GM19467 (cell line): Measurements from ENCODE around the gene SRGAP1.

Experiments
- ATAC-seq: cut with Tn5 transposase; IDR thresholded peaks from one replicate; pipeline ENCODE4 v1.9.1; 2021; ENCODE audit warnings: mild to moderate bottlenecking, moderate library complexity; ENCODE audit not compliant: unreplicated experiment

Gene SRGAP1

DNA sequence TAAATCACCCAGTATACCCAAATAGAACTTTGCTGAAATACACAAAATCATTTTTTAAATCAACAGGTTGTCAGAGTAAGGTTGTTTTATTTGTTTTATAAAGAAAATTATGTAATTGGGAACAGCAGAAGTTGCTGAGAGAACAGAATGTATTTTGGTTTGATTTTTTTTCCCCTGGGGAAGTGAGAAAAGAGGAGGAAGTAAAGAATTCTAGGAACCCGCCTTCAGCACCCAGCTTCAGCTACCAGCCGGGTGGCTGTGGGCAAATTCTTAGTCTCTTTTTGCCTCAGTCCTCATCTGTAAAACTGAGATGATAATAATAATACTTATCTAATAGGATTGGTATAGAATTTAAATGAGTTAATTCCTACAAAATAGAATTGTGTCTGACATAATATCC, 119.4 kb downstream of the SRGAP1 start:
- ATAC-seq = no peak

GRCh38 chr12:63964301-63964700, 119.8 kb downstream of the SRGAP1 start:
- ATAC-seq = no peak

DNA sequence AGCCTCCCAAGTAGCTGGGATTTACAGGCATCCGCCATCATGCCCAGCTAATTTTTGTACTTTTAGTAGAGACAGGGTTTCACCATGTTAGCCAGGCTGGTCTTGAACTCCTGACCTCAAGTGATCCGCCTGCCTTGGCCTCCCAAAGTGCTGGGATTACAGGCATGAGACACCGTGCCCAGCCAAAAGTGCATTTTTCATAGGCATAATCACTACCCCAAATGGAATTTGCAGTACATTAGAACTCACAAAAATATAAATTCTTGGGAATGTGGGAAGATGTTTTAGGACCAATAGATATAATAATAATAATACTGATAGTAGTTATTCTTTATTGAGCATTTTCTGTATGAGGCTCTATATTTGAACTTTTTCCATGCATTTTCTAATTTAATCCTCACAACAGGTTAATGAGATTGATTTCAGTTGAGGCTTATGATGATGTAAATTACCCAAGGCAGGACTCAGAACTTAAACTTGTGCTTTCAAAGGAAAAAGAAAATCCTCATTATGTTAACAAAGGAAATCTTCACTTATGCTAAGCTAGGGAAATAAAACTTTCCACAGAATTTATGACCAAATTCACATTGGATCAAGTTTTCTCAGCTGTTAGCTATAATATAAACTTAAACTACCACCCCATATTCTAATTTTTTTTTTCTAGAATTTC, 121.6 kb downstream of the SRGAP1 start:
- no peak for ATAC-seq

DNA sequence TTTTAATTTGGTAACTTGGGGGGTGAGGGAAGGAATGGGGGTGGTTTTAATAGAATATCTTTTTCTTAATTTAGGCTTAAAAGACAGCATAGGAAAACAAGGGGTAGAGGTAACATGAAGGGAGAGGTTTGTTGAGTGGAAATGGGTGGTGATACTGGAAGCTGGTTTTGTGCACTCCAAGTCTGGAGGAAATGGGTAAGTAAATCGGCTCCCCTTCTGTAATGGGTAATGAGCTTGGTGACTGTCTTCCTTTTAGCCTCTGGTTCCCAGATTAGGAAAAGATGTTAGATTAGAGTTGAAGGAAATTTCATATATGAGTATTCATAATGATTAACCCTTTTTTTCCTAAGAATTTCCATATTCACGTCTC, 122.1 kb downstream of the SRGAP1 start:
- ATAC-seq = no peak

DNA sequence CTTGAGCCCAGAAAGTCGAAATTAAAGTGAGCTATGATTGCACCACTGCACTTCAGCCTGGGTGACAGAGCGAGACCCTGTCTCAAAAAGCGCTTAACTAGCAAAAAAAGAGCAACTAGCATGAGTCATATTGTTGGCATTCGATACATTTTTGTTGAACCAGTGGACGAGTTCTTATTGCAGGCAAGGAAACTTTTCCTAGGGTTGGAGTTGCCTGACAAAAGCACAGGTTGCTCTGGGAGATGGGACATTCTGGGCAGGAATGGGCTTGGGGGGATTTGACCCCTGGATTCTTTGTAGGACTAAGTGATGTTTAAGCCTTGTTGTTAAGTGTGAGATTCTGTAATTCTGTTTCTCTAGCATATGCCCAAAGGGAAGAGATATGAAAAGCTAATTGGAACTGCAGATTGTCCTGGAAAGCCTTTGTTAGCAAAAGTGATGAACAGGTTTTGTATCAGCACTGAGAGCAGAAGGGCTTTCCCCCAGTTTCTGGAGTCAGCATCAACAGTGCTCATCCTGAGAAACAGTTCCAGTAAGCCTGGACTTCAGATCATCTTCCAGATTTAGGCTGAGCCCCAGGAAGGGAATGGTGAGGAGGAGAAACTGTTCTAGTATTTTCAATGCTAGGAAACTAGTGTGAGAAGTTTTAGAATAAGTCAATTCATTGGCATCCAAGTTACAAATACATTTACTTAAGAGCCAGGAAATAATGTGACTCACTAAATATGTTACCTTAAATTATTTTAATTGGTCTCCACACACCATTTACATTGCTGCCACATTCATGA, 123.1 kb downstream of the SRGAP1 start:
- no peak for ATAC-seq

DNA sequence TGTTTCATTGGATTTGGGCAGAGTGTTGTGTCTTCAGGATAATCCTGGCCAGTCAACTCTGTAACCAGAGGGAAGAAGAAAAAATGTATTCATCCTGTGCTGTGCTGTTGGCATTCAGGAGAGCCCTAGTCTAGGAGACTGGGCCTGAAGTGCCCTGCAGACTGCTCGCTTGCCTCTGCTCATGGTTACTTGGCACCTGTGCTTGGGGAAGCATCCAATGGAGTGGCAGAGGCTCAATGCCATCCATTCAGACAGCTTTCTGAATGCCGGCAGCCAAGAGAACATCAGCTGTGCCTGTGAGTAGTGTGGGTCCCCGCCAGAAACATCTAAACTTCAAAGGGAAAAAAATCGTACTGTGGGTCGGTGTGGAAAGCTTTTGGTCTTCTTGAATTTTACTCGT, 124.2 kb downstream of the SRGAP1 start:
- no peak for ATAC-seq

GRCh38 chr12:63976902-63977395, 132.4 kb downstream of the SRGAP1 start:
- ATAC-seq = no peak

GRCh38 chr12:63977441-63977840, 132.9 kb downstream of the SRGAP1 start:
- no peak for ATAC-seq

DNA sequence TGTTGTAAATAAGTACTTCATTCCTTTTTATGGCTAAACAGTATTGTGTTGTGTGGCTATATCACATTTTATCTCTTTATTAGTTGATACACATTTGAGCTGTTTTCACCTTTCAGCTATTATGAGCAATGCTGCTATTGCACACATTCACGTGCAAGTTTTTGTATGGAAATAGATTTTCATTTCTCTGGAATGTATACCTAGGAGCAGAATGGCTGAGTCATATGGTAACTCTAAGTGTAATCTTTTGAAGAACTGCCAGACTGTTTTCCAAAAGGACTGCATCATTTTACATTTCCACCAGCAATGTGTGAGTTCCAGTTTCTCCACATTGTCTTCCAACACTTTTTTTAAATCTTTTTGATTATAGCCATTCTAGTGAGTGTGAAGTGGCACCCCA, 134.0 kb downstream of the SRGAP1 start:
- no peak for ATAC-seq

DNA sequence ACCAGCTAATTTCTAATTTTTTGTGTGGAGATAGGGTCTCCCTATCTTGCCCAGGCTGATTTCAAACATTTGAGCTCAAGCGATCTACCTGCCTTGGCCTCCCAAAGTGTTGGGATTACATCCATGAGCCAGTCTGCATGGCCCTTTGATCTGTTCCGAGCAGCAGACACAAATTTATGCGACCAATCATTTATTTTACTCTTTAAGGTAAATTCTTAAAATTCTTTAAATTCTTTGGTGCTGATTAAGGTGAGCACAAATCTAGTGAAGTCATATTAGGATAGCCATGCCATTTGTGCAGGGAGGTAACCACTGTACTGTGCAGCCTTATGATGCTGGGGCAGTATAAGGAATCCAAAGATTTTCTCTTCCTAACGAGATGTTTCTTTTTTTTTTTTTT, 135.7 kb downstream of the SRGAP1 start:
- no peak for ATAC-seq

- ATAC-seq = no peak
Observed at GRCh38 chr12:63981343-63981742, 136.8 kb downstream of the SRGAP1 start.

DNA sequence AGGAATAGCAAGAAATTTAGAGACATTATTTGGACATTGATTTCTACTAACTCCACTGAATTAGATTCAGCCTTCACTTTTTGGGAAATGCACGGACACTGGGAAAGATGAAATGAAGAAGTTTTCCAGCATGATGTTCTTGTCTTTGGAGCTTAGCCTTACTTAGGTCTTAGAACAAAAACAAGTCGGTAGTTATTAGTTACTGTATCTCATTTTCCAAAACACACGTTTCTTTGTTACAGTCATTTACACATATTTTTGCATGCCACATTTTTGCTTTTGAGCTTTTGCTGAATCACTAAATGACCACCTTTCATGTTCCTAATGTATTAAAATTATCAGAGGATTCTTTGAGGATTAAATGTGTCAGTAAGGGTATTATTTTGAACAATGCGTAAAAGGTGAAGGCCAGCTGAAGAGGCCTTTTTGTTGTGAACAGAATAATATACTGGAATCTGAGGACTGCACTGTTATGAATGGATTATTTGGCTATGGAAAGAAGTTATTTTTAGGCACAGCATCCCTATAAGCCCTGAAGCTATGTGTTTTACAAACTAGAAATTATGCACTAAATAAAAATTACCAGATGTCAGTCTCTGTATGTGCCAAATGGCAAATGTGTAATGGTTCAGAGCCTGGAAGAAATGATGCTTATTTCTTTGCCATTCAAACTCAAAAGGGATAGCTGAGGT, 138.2 kb downstream of the SRGAP1 start:
- ATAC-seq = no peak

GRCh38 chr12:63985456-63985855, 141.0 kb downstream of the SRGAP1 start:
- no peak for ATAC-seq

- ATAC-seq = no peak
Observed at GRCh38 chr12:63985945-63986344, 141.4 kb downstream of the SRGAP1 start.

DNA sequence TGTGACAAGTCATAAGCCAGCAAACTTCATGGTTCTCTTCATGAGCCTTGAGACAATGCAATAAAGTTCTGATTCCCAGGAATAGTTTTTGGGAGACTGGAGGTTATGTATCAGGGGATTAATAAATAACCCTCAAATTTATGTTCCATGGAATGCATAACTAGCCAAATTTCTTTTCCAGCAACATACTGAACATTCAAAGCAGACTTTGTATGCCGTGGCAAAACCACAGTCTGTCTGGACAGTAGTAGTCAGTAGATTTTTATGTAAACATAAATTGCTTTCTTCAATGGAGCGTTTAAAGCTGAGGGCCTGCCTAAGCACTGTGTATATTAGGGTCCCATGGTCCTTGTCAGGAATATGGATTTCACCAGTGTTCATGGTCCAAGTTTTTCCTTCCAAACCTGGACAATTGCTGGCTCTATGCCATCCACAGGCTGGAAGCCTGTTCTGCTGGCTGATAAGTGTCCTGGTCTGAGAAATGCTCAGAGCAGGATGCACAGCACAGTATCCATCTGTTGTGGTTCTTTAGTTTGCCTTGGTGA, 144.9 kb downstream of the SRGAP1 start:
- no peak for ATAC-seq

GRCh38 chr12:63990828-63991547, 146.5 kb downstream of the SRGAP1 start:
- no peak for ATAC-seq

DNA sequence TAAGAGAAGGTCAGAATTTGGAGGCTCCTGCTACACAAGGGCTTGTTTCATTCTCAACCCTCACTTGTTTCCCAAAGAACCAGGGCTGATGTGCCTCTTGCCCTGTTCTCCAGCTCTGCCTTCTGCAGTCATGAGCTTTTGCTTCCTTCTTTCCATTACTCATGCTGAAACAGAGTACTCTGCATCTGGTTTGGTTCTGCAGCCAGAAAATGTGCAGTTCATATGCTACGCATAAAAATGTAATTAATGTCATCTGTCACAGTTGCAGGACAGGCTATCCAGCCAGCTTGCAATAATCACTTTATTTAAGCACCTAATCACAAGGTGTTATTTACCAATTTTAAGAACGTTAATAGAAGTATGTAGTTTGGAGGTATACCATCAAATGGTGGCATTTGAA, 150.2 kb downstream of the SRGAP1 start:
- ATAC-seq = no peak

DNA sequence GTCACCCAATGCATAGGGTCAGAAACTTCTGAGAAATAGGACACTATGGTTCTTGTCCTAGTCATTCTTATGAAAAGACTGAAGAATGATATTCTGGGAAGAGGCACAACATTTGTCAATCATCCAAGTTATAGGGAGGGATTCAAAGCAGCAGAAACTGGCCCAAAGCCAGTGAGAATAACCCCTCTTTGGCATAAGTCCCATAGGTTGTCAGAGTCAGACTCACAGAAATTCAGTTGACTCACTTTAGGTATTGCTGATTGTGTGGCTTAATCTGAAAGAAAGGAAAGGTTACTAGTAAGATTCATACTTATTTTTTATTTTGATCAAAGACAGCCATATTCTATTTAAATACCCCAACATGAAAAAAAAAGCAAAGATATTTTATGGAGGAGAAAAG, 151.0 kb downstream of the SRGAP1 start:
- ATAC-seq = no peak

- ATAC-seq = no peak
Observed at GRCh38 chr12:63996556-63996955, 152.1 kb downstream of the SRGAP1 start.

DNA sequence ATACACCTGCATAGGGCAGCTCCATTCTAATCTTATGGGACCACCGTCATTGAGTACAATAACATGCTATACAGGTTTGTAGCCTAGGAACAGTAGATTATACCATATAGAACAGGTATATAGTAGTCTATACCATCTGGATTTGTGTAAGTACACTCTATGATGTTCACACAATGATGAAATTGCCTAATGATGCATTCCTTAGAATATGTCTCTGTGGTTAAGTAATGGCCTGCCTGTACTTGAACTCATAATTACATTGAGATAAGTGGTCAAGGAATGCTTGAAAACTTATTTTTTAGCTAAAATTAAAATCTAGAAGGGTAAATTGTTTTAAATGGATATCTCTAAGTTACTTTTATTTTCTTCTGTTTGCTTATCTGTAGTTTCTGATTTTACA, 152.7 kb downstream of the SRGAP1 start:
- ATAC-seq = no peak

DNA sequence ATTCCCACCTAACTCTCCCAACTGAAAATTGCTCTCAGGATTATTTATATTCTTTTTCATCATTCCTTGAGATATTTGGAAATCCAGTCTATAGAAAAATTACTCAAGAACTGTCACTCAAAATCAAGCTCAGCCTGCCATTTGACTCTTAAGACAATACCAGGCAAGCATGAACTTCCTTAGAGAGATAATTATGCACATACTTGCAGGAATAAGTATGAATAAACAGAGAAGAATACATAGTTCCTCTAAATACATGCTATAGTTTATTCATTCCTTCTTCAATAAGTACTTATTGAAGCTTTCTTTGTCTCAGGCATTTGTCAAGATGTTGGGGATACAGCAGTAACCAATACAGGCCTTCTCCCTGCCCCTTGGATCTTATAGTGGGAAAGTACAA, 154.1 kb downstream of the SRGAP1 start:
- no peak for ATAC-seq
